Measurements from ENCODE around the gene TMEM63A.

DNA sequence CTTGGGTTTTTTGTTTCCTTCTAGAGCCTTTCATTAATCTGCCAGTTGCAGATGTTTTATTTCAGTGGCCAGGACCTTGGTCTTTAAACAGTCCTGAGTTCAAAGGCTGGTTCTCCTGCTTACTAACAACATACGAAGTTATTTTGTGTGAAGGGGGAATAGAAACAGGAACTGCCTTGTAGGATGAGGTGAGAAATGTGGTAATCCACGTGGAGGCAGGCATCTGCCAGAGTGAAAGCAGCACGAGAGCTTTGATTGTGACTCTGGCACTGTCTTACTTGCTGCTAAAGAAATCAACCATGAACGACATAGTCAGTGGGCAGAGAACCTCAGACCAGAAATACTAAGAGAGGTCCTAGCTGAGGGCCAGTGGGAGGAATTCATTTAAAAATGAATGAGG is 30.4 kb downstream of the TMEM63A start:
- TF ChIP-seq, protein P1, sequence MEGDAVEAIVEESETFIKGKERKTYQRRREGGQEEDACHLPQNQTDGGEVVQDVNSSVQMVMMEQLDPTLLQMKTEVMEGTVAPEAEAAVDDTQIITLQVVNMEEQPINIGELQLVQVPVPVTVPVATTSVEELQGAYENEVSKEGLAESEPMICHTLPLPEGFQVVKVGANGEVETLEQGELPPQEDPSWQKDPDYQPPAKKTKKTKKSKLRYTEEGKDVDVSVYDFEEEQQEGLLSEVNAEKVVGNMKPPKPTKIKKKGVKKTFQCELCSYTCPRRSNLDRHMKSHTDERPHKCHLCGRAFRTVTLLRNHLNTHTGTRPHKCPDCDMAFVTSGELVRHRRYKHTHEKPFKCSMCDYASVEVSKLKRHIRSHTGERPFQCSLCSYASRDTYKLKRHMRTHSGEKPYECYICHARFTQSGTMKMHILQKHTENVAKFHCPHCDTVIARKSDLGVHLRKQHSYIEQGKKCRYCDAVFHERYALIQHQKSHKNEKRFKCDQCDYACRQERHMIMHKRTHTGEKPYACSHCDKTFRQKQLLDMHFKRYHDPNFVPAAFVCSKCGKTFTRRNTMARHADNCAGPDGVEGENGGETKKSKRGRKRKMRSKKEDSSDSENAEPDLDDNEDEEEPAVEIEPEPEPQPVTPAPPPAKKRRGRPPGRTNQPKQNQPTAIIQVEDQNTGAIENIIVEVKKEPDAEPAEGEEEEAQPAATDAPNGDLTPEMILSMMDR (IDR thresholded peaks at IDR 0.05): no peak
- TF ChIP-seq POLR2A (IDR thresholded peaks at IDR 0.05): no peak
